HG03460 (cell line): ENCODE data around the gene RNF31.

ENCODE experiments used
- ATAC-seq: cut with Tn5 transposase; IDR thresholded peaks from one replicate; pipeline ENCODE4 v1.9.1; 2021; ENCODE audit not compliant: unreplicated experiment

The RNF31 gene

GRCh38 chr14:24137529-24138395, 9.5 kb upstream of the RNF31 start:
- no peak for ATAC-seq

GRCh38 chr14:24138396-24139271, 8.7 kb upstream of the RNF31 start:
- ATAC-seq = no peak

GRCh38 chr14:24139272-24139934, 7.9 kb upstream of the RNF31 start:
- no peak for ATAC-seq

- ATAC-seq = peak; percentile 84
These were observed 6.0 kb upstream of the RNF31 start, which contains the start of gene EMC9 for GRCh38 chr14:24141097-24141880. Gene EMC9, minus strand, starts transcription at chr14:24141591. Its CDS starts 287 bp downstream, at chr14:24141304.

- ATAC-seq = no peak
These were observed 3.8 kb upstream of the RNF31 start for GRCh38 chr14:24143511-24143910.

GRCh38 chr14:24144451-24144850, 2.8 kb upstream of the RNF31 start:
- ATAC-seq = no peak

GRCh38 chr14:24145219-24145618, 2.1 kb upstream of the RNF31 start:
- ATAC-seq = no peak

GRCh38 chr14:24145690-24146452, 1.4 kb upstream of the RNF31 start:
- ATAC-seq = no peak

- ATAC-seq = peak; percentile 58
These were observed 783 bp upstream of the RNF31 start, which contains the start of gene PSME2 for GRCh38 chr14:24146453-24146977. Gene PSME2, minus strand, starts transcription at chr14:24146610. Its CDS starts 29 bp downstream, at chr14:24146581.

GRCh38 chr14:24147761-24148428, 597 bp downstream of the RNF31 start:
- no peak for ATAC-seq

GRCh38 chr14:24149302-24149969, 2.1 kb downstream of the RNF31 start:
- no peak for ATAC-seq

GRCh38 chr14:24150061-24150460, 2.8 kb downstream of the RNF31 start:
- no peak for ATAC-seq

- ATAC-seq = no peak
These were observed 3.3 kb downstream of the RNF31 start for GRCh38 chr14:24150567-24150966.

GRCh38 chr14:24150993-24151392, 3.7 kb downstream of the RNF31 start:
- no peak for ATAC-seq

- no peak for ATAC-seq
These were observed 4.2 kb downstream of the RNF31 start for GRCh38 chr14:24151404-24152080.

GRCh38 chr14:24155100-24155499, 7.8 kb downstream of the RNF31 start:
- no peak for ATAC-seq

GRCh38 chr14:24156840-24157239, 9.5 kb downstream of the RNF31 start:
- ATAC-seq = no peak

GRCh38 chr14:24157331-24157730, 10.0 kb downstream of the RNF31 start:
- ATAC-seq = no peak
